GM18499 (cell line): Measurements from ENCODE around the gene RAET1L.
"Not testable (repeated sequence)": the region's sequence is repeated elsewhere in the genome, so short reads cannot be mapped to it uniquely, and the experiment has no call there.

Source experiments
- ATAC-seq: cut with Tn5 transposase; IDR thresholded peaks from one replicate; pipeline ENCODE4 v1.9.1; 2021; ENCODE audit warnings: moderate number of reproducible peaks; ENCODE audit not compliant: insufficient read depth, unreplicated experiment

The RAET1L gene

DNA sequence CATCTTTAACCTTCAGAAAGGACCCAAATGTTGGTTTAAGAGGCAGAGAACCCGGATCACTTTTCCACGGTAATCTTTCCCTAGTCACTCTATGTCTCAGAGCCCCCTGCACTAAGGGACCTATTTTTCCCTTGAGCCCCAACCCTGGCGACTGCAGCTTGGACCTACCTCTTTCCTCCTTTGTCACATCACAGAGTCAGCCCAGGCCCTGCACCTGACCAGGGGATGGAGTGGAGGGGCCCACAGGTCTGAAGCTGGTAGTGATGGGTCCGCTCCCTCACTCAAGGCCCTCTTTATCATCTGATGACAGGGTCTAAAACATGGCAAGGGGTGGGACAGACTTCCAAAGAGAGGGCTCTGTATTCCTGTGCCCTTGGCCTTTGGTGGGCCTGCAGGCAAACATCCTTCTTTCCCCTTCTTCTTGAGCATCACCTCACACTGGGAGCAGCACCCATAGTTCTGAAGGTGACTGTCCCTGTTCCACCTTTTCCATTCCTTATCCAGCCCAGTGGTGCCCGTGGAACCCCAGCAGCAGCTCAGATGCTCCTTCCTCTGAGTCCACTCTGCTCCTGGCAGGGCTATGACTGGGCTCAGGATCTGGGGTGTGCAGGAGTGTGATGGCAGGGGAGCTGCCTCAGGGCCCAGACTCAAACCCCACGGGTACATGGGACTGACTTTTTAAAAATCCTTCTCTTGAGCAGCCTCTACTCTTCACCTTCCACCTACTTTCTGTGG, 6.3 kb downstream of the RAET1L start:
- no peak for ATAC-seq

GRCh38 chr6:150017186-150017521, 8.2 kb downstream of the RAET1L start:
- not testable (repeated sequence) for ATAC-seq

DNA sequence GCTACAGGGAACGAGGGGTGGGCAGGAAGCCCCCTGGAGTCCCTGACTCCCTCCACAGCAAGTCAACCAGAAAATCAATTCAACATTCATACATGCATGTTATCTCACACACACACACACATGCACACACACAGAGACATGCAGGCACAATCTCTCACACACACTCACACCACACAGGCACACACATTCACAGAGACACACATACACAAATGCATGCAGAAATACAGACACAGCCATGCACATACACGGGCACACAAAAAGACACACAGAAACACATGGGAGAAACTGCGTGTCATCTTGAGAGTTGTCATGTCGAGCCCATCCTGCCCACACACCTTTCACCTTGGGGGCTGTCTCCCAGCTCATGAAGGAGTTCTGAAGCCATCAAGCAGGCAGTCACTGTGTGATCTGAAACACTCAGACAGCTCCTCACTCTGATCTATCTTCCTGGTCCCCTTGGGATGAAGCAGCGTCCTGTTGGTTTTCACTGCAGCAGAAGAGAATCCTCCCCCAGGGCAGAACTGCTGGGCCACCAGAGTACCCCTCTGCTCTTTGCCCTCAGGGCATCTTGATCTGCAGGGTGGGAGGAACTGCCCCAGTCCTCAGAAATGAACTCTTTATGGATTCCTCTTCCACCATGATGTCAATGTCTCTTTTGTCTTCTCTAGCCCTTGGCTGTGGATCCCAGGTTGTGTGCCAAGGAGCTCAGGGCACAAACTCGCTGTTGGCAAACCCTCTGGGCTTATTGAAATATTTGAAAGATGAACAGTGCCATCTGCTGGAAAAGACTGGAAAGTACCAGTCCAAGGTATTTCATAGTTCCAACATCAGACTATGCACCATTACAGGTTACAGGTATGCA, 8.8 kb downstream of the RAET1L start:
- no peak for ATAC-seq

- ATAC-seq, result not testable (repeated sequence)
Observed at GRCh38 chr6:150015281-150016001, 9.9 kb downstream of the RAET1L start.

- ATAC-seq, result not testable (repeated sequence)
Observed at GRCh38 chr6:150014623-150015280, 10.6 kb downstream of the RAET1L start.

GRCh38 chr6:150013785-150014622, 11.3 kb downstream of the RAET1L start:
- ATAC-seq, result not testable (repeated sequence)

DNA sequence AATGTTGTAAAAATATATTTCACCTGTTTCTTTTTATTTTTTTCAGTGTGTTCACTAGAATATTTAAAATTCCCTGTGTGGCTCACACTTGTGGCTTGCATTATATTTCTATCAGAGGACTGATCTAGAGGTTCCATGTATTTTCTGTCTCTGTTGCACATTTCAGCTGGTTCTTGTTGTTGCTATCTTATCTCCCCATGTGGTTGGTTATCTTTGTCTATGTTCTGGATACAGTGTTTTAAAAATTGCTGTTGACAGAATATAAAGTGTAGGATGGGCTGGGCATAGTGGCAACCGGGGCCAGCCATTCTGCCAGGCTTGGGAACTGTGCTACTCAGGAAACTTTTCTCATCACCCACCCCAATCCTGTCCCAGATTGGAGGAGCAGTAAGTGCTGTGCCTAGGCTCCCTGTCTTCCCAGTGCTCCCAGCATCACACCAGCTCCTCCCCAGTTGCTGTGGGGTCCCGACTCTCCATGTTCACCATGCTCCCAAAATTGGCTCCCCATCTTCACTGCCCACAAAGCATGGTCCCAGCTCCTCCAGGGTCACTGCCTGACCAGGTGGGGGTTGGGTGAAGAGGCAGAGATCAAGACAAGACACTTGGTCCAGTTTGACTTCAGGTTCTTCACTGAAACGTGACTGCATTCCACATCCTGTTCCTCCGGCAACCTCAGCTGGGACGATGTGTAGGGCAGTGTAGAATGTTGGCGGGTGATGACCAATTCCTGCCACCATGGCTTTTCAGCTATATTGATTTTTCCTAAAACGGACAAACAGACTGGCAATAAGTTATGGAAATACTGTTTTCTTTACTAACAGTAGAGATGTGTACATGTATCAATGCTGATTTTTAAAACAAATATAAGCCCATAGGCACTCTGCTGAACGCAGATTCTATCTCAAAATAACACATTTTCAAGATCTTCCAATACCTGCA, 12.2 kb downstream of the RAET1L start:
- not testable (repeated sequence) for ATAC-seq

DNA sequence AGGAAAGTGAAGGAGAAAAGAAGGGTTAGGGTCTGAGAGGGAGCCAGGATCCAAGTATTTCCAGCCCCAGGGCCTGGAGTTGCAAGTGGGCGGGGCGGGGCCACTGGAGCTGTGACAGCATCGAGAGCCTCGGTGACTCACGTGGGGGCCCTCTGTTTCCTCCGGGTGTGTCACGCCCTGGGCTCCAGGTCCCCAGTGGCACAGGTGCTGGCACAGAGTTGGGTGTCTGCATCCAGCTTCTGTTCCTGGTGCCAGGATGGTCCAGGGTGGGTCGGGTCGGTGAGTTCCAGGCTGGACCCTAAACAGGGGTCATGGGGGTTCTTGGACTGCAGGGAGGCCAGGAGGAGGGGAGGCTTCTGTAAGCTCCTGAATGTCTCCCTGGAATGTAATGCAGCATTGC, 16.7 kb downstream of the RAET1L start:
- no peak for ATAC-seq

- ATAC-seq, result no peak
Observed at GRCh38 chr6:150006961-150007464, 18.3 kb downstream of the RAET1L start.

DNA sequence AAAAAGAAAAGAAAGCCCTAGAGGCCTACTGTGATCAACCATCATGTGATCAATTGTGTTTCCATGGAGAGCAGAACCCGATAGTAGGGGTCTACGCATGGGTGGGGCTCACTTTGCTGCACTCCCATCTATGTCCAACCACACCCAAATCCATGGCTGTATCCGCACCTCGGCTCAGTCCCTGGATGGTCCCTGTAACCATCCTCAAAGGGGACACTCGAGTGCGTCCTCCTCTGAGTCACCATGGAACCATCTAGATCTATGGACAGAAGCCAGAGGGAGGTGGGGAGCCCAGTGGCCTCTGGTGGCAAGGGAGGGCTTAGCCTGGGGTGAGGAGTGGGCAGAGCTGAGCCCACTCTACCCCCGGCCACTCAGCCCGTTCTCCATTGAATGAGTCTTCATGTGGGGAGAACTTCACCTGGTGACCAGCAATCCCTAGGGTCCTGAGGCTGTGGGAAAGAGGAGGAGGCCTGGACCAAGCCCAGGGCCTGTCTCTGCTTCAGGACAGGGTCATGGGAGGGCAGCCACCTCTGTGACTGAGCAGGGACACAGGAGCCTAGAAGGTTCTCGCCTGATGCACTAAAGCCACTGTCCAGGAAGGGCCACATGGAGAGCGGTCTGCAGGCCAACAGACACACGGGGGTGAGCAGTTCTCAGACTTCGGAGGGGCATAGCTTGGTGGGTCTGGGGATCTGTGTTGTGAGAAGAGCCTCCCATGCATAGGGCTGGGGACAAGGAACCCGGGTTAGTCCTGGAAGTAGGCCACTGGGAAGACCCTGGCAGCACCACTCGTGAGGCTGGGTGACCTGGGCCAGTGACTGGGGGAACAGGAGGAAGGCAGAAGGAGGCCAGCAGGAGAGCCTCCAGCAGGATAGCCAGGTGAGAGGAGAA, 19.3 kb downstream of the RAET1L start:
- ATAC-seq, result no peak

DNA sequence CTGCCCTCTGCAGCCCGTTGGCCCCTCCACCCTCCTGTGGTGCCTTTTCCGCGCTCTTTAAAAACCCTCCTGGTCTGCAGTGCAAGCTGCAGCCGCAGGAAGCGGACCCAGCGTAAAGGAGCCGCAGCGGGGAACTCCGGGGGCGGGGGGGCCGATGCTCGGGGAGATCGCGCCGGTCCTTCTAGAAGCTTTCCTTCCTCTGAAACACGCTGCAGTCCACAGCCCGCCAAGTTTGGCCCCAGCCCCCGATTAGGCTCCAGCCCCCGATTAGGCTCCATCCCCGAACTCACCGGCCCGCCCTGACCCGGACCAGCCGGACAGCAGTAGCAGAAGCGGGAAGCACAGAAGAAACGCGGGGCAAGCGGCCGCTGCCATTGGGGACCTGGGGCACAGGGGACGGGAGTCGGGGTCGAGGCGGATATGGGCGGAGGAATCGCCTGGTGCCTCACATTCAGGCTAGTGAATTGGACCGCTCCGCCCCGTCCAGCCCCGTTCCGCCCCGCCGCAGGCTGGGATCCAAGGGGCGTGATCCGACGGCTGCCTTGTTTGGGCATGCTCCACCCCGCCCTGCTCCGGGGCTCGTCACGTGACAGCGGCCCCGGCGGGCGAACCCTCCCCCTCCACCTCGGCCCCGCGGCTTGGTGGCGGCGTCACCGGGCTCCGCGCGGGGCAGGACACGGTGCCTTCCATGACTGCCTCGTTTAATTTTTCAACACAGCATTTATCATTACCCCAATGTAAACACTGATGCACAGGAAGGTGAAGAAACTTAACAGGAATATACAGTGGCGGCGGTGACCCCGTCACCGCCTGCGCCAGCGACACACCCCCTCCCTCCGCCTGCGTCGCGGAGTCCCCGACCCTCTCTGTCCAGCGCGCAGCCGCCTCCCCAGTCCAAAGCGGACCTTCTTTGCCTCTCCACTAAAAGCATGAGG, 20.3 kb downstream of the RAET1L start:
- peak; percentile 42 for ATAC-seq

- no peak for ATAC-seq
Observed at GRCh38 chr6:150004101-150004782, 21.1 kb downstream of the RAET1L start.

DNA sequence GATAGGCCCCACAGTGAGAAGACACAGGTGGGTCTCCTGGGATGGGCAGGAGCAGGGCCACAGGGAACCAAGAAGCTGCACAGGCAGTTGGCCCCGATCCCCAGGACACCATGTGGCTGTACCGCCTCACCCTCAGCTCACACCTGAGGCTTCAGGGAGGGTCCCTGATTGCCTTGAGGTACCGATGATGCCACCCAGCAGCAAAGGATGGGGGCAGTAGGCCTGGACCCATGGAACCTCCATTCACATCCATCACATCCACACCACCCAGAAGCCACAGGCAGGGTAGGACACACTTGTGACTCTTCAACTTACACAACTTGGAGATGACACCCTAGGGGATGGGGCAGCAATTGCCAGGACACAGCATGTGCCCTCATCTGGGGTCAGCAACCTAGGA, 21.7 kb downstream of the RAET1L start:
- ATAC-seq, result not testable (repeated sequence)

GRCh38 chr6:150002710-150003109, 22.6 kb downstream of the RAET1L start:
- ATAC-seq, result no peak

- ATAC-seq, result no peak
Observed at GRCh38 chr6:150001295-150002008, 23.9 kb downstream of the RAET1L start.
